ENCODE measurements around the gene MEOX2.

The MEOX2 gene

DNA sequence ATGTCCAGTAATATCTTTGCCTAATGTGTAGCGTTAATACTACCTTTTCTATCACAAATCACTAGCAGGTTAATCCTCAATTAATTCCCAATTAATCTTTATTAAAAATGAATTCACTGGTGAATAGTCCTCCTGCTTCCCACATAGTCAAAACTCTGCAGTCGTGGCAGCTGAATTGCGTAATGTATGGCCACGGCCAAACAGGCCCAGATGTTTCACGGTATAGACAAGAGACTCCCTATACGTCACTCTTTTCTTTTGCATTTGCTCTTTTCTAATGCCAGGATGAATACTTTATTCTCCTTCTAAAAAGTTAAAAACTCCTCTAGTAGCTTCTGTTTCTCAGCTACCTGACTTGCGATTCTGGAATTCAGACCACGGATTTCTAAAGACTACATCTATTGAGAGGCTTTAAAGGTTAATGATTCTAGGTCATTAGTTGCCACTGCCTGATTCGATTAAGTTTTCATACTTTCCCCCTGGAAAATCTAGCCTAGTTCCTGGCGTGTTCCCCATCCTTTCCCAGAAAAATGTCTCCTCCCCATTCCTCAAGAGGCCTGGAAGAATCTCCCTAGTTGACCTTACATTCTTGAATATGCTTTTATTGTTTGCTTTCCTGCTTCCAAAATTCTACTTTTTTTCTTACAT is 16.9 kb downstream of the MEOX2 start:
- H3K4me3 ChIP-seq (ENCODE audit: low read length): no peak overlapping the region
- TF ChIP-seq, protein P1, sequence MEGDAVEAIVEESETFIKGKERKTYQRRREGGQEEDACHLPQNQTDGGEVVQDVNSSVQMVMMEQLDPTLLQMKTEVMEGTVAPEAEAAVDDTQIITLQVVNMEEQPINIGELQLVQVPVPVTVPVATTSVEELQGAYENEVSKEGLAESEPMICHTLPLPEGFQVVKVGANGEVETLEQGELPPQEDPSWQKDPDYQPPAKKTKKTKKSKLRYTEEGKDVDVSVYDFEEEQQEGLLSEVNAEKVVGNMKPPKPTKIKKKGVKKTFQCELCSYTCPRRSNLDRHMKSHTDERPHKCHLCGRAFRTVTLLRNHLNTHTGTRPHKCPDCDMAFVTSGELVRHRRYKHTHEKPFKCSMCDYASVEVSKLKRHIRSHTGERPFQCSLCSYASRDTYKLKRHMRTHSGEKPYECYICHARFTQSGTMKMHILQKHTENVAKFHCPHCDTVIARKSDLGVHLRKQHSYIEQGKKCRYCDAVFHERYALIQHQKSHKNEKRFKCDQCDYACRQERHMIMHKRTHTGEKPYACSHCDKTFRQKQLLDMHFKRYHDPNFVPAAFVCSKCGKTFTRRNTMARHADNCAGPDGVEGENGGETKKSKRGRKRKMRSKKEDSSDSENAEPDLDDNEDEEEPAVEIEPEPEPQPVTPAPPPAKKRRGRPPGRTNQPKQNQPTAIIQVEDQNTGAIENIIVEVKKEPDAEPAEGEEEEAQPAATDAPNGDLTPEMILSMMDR (conservative IDR thresholded peaks at IDR 0.05; ENCODE audit: low read depth, low read length): no peak
- no peak for DNase-seq (ENCODE audit: low read depth)

DNA sequence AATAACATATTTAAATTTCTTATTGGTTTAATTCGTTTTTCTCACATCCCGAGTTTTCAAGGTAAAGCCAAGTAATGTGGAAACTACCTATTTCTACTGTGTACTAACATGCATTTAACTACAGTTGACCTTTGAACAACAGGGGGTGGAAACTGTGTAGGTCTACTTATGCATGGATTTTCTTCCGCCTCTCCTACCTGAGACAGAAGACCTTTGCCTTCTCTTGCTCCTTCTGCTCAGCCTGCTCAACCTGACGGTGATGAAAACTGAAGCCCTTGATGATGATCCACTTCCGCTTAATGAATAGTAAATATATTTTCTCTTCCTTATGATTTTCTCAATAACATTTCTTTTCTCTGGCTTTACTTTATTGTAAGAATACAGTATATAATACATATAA is 18.5 kb downstream of the MEOX2 start:
- no peak for DNase-seq (ENCODE audit: low read depth)
- H3K4me3 ChIP-seq (ENCODE audit: low read length): no peak overlapping the region
- TF ChIP-seq, protein P1 (conservative IDR thresholded peaks at IDR 0.05; ENCODE audit: low read depth, low read length): no peak

DNA sequence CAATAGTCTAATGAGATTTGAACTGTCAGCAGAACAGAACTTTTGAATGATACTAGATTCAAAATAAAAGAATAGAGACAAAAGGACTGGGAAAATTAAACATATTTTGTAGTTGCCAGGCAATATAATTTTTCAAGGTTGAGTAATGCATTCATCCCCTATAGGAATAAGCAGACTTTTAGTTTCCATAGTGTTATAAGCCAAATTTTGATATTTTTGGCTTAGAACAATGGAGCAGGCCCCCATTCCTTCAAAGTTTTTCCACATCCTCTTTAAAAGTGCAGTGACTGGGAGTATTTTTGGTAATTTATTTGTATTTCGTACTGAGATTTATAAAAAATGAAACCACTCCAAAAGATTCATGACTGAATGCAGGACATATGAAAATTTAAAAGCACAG is 24.0 kb downstream of the MEOX2 start:
- TF ChIP-seq, protein P1 (conservative IDR thresholded peaks at IDR 0.05; ENCODE audit: low read depth, low read length): no peak
- DNase-seq (ENCODE audit: low read depth): no peak

DNA sequence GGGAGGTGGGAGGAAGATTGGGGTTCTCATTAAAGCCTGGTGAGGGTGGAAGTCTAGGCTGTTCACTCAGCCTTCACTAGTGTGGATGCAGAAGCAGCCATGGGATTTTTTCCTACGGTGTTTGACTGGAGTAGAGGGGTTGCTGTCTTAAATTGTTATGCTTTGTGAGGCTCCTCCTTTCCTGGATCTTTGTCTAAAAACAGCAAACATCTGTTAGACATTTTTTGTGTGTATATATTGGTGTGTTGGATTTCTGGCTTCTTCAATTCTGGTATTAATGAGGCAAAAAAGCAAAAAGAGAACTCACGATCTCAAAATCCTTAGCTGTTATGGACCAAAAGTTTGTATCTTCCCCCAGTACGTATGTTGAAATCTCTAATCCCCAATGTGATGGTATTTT is 28.2 kb downstream of the MEOX2 start:
- TF ChIP-seq, protein P1 (conservative IDR thresholded peaks at IDR 0.05; ENCODE audit: low read depth, low read length): no peak
- H3K4me3 ChIP-seq (ENCODE audit: low read length): no peak overlapping the region
- no peak for DNase-seq (ENCODE audit: low read depth)

More for the DNA sequence above, 24.0 kb downstream of the MEOX2 start:
- H3K4me3 ChIP-seq (ENCODE audit: low read length): no peak overlapping the region

DNA sequence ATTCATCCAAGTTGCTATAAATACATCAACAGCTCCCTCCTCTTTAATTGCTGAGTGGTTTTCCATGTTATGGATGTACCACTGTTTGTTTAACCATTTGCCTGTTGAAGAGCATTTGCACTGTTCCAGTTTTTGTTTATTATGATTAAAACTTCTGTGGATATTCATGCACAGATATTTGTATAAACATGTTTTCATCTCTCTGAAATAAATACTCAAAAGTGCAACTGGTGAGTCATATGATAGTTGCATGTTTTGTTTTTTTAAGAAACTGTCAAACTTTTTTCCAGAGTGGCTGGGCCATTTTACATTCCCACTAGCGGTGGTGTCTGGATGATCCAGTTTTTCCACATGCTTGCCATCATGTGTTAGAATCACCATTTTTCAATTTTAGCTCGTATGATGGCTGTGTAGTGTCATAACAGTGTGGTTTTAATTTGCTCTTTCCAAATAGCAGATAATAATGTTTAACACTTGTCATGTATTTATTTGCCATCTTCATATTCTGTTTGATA is 33.6 kb downstream of the MEOX2 start:
- TF ChIP-seq, protein P1 (conservative IDR thresholded peaks at IDR 0.05; ENCODE audit: low read depth, low read length): no peak
- no peak overlapping the region for H3K4me3 ChIP-seq (ENCODE audit: low read length)
- DNase-seq (ENCODE audit: low read depth): no peak

DNA sequence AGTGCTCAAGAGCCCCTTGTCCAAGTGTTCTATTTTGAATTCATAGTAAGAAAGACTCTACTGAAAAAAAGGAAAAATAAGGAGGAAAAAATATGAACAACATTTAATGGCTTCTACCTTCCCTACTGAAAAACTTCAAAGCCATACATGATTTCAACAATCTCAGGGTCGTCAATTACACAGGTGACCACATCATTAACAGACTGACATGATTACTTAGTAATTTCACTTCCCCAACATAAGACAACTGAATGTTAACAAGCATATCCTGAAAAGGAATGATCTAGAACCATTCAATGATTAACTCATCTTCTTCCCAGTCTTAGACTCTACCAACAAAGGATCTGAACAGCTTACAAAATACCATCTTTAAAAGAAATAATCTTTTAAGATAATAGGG is 34.8 kb downstream of the MEOX2 start:
- TF ChIP-seq, protein P1 (conservative IDR thresholded peaks at IDR 0.05; ENCODE audit: low read depth, low read length): no peak
- DNase-seq (ENCODE audit: low read depth): no peak
- H3K4me3 ChIP-seq (ENCODE audit: low read length): no peak overlapping the region

DNA sequence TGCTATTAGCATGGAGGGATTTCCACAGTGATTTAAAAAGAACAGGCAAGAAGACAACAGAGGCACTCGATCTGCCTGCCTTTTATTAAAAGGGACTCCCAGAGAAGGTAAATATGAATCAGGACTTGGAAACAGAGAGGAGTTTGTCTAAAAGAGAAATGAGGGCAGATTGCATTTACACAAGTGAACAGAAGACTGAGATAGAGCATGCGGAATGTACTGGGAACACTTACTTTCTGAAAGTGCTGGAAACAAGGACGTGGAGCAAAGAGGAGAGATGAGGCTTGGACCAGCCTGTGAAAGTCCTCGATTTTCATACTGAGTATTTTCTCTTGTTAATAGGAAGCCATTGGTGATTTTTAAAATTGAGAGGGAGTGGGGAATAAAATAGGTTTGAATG is 35.7 kb downstream of the MEOX2 start:
- no peak for DNase-seq (ENCODE audit: low read depth)
- TF ChIP-seq, protein P1 (conservative IDR thresholded peaks at IDR 0.05; ENCODE audit: low read depth, low read length): no peak
- H3K4me3 ChIP-seq (ENCODE audit: low read length): no peak overlapping the region

Data from retinal pigment epithelial cell (primary cell).